NOMO-1 treated with DMSO at 0.1 percent for 48 hours (cell line): Measurements from ENCODE around the gene SELP.

ENCODE experiments used
- DNase-seq: peaks from one replicate; lab custom pipeline; 2025; ENCODE audit not compliant: unreplicated experiment; lab: John Stamatoyannopoulos, UW

SELP gene

DNA sequence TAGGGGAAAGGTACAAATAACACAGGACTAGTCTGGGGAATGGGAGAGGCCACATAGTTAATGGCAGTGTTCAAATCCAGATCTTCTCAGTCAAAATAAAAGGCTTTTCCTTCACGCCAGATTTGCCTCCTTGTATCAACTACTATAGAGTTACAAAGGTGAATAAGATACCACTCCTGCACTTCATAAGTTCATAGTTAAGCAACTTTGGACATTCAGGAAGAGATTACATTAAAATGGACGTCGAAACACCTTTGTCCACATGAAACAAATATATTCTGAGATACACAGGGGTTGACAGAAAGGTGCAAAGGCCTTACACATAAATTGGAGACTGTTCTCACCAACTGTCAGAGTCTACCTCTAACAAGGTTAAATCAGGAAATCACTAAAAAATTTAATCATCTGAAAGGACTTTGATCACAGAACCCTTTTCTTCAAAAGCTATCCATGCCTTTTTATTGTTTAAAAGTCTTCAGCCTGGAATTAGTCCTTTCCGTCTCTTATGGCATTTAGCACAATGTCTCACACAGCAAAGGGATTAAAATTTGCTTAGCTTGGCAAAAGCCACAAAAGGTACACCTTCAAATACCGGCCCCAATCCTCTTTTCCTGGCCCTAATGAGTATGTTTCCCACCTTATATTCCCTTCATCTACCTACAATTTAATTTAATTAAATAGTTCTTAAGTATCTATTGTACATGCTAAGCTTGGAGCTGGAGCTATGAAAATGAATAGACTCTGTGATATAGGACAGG lies 51.8 kb downstream of the SELP start:
- no peak for DNase-seq

DNA sequence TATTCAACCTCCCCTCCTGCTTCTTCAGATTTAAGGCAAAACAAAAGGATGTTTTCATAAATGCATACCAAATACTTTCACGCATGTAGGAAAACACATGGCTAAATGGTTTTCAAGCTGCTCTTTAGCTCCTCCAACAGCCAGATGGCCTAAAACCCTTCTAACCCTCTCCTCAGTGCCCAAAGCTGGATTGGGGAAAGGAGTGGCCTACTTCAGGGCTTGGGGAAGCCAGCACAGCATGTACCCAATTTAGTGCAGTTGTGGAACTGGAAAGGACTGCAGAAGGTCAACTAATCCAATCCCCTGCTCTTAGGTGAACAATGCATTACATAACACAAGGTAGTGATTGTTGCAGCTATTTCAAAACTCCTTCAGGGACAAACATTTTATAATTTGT lies 53.0 kb downstream of the SELP start:
- no peak for DNase-seq

DNA sequence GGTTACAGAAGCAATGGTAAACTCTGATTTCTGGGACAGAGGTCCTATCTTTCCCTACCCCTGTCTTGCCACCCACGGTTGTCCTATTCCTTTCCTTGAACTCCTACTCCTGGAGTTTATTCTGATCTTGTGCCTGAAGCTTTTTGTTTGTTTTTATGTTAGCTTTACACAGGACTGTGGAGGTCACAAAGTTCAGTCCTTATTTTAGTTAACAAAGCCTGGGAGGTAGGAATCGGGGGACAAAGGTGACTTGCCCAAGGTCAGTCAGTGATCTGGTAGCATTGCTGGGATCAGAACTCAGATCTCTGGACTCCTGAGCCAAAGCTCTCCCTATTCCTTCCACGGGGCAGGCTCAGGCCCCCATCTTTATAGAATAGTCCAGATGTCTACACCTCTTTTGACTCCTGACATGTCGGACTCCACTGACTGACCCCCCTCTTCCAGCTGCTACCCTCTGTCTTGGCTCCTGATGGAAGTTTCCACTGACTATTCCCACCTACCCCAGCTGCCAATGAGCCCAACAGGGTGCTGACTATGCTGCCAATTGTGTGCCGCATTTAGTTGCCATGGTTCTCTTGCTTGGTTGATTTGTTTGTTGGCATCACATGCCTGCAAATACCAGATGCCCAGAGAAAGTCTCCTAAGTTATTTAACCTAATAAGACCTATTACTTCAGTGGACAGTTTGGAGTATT lies 53.5 kb downstream of the SELP start:
- no peak for DNase-seq

DNA sequence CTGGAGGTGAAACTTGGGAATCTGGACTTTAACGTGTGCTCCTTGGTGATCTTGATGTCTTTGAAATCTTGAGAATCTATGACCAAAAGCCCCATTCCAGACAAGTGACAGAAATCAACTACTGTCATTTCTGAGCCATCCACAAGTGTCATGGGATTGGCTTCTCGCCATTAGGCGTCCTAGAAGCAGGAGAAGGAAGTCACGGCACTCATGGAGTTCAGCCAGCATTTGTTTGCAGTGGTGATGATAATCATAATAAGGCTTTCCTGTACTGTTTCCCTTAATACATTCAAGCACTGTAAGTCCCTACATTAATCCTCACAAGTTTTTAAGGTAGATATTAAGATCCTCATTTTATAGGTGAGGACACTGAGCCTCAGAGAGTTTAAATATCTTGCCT lies 55.6 kb downstream of the SELP start:
- DNase-seq, result no peak

DNA sequence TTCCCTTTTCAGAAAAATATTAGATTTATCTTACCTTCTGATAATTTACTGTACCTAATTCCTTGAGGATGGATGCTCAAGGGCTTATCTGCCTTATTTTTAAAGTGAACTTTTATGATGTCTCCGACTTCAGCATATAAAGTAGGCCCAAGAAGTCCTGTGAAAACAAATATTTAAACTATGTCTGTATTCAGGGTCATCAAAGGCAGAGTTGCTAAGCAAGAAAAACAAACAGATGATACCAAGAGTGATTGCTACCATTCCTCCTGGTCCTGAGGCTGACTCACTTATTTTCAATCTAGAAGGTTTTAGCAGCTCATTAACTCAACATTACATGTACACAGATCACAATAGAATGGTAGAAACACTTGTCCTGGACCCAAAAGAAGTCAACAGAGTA lies 57.7 kb downstream of the SELP start:
- DNase-seq, result no peak

DNA sequence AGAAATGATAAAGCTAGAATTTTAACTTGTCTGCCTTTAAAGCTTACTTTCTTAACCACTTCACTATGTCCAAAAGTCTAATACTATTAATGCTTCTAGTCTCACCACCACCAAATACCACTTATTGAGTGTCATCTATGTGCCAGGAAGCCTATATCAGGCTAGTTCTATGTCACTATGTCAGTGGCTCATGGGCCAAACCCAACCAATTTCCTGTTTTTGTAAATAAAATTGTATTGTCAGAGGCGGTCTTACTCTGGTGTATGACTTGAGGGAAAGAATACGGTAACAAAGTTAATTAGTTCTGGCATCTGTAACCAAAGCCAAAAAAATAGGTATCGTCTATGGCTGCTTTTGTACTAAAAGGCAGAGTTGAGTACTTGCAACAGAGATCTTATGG lies 58.5 kb downstream of the SELP start:
- no peak for DNase-seq

DNA sequence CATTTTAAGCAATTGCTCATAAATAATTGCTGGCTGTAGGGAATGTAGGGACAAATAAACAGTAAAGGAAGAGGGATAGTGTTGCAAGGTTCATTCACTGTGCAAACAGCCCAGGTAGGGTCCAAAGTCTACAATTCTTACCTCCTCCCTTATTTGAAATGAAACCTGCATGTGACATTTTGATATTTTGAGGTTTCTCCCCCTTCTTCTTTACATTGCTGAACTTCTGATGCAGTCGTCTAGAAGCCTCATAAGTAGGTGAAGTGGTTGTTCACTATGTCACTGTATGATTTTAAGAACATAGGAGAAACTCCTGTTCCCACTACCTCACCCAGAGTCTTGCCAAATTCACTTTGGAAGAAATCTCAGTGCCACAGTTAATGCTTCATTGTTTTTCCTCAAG lies 59.8 kb downstream of the SELP start:
- no peak for DNase-seq

DNA sequence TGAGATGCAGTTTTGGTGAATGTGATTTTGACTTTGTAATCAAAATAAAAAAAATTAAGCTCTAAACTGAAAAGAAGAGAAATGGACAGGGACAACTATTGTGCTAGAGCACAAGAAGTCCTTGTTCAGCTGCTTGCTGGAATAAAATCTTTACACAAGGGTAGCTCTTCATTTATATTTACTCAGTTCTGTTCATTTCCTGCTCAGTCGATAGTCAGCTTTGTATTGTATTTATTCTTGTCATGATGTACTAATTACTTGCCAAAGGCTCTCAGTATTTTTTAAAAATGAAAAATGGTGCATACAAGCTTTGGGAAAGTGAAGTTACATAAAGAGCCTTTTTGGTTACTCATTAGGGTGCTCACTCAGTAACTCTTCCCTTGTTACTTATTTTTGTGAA lies 61.4 kb downstream of the SELP start:
- no peak for DNase-seq

DNA sequence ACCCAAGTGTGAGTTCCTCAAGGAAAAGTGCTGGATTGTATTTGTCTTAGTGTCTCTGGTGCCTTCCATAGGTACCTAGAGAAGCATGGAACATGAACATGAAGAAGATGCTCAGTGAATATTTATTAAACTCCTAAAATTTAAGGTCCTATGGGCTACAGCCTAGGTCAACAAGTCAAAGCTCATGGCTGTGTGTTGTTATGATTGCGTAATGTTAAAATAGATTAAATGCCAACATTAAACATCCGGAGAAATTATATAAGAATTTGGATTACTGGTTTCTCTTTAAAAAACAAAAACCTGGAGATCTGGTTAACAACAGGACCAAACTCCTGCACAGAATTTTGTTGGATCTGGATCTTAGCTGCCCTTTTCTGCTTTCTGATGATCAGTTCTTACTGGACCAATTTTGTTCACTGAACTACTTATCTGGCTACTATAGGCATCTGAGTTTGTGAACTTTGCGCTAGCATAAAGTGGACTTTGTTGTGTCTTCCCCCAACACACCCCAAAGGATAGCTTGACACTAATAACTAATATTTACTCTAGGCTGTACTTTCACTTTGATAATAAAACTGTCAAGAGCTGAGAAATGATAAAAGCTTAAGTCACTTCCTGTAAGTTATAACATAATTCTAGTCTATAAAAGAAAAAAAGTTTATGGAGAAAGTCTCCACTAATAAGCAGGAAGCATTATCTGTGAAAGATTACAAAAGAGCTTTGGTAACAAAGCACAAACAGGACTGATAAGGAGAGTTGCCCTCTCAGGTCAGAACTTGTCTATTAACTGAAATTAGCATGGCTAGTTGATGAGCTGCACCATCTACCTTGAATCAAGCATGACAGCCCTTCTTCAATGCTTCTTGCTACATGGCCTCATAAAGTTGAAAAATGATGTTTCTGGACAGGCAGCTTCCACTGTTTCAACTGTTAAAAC lies 64.3 kb downstream of the SELP start:
- peak; percentile 27 for DNase-seq

DNA sequence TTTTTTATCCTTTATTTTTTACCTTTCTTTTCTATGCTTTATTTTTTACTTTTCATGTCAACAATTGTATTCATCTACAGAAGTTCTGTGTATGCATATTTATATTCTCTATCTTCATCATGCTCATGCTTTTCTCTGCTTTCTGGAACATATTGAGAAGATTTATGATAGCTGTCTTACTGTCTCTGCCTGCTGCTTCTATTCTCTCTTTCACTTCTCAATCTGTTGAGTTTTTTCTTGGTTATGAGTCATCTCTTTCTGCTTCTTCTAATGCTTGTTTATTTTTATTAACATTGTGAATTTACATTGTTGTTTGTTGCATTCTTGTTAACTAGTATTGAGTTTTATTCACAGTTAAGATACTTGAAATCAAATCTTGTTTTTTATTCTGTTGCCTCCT lies 66.3 kb downstream of the SELP start:
- DNase-seq, result peak; percentile 64

DNA sequence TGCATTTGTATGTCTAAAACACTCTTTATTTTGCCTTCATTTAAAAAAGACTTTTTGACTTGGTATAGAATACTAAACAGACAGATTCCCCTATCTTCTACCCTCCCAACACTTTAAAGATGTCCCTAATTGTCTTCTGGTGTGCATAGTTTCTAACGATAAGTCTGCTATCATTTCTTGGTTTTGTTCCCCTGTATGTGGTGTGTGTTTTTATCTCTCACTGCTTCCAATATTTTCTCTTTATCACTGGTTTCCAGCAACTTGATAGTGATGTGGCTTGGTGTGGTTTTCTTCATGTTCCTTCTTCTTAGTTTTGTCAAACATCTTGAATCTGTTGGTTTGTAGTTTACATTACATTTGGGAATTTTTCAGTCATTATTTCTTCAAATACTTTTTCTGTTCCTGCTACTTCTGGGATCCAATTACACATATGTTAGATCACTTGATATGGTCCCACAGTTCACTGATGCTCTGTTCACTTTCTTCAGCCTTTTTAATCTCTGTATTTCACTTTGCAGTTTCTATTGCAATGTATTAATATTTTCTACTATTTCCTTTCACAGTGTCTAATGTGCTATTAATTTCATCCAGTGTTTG lies 66.8 kb downstream of the SELP start:
- no peak for DNase-seq

DNA sequence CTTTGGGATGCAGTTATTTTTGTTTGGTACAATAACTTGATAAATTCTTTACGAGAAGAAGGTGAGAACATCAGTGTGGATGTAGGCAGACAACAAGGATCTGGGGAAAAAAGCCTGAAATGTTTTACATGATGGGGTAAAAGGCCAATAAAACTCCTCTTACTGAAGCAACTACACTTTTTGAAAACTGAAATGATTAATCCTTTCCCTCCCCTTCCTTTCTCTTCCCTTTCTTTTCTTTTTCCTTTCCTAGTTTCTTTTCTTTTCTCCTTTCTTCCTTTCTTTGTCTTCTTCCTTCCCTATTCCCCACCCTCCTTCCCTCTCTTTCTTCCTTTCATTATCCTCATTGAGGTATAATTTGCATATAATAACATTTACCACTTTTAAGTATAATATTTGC lies 68.2 kb downstream of the SELP start:
- no peak for DNase-seq

DNA sequence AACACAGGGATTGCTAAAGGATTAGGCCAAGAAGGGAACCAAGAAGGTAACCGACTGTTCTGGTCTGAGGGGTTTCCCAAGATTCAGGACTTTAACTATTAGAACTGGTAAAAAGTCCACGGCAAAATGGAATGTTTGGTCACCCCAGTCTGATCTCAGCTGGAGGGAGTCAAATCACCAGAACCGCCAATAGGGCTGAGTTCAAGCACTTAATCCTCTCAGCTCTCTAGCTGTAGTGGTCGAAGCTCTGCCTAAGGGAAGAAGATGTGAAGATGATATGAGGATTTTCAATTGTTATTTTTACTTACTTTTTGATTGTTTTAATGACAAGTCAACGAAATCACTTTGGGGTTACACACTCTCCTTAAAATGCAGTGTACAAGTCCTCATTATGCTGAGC lies 72.8 kb downstream of the SELP start:
- no peak for DNase-seq

DNA sequence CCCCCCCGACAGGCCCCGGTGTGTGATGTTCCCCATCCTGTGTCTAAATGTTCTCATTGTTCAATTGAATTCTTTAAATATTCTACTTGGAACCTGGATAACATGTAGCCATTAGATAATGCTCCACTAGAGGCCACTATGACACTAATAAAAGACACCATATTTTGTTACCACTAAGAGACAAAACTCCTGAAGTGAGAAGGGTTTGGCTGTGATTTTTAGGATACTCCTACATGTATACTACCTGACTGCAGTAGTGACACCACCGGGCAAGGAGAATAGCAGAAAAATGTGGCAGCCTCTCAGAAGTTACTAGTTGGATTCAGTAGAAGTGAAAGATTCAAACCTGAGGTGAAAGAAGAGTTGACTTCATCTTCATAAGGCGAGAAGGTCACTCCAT lies 79.6 kb downstream of the SELP start:
- peak; percentile 40 for DNase-seq

DNA sequence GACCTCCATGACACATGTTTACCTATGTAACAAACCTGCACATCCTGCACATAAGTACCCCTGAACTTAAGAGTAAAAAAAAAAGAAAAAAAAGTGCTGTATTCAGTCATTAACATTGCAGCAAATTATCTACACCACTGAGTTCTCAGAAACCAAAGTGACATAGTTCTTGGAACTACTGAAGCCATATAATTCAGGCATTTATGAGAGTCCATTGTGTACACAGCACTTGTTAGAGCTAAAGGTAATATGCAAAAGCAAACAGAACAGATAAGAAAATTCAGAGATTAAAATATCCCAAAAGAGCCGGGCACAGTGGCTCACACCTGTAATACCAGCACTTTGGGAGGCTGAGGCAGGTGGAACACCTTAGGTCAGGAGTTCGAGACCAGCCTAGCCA lies 81.6 kb downstream of the SELP start:
- no peak for DNase-seq

DNA sequence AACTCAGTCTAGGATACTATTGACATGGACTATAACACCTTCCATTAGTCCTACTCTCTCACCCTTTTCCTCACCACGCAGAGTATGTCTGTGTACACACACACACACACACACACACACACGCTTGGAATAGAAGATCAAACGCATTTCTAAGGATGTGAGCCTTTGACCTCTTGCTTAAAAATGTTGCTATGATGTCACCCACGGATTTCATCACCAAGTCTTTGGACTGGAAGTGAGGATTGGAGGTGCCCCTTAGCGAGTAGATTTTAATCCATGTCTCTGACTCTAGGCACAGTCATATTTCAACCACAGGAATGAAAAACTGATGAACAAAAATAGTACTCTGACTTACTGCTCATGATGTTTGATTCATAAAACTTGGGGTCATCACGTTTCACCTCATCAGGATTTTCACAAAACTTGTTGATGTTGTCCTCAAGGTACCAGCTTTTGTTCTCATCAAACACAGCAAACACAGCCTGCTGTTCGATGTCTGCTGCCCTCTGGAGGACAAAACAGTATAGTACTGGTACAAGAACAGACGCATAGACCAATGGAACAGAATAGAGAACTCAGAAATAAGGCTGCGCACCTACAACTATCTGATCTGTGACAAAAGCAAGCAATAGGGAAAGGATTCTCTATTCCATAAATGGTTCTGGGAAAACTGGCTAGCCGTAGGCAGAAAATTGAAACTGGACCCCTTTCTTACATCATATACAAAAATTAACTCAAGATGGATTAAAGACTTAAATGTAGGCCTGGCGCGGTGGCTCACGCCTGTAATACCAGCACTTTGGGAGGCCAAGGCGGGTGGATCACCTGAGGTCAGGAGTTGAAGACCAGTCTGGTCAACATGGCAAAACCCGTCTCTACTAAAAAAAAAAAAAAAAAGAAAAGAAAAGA lies 83.6 kb downstream of the SELP start:
- DNase-seq, result peak; percentile 45

DNA sequence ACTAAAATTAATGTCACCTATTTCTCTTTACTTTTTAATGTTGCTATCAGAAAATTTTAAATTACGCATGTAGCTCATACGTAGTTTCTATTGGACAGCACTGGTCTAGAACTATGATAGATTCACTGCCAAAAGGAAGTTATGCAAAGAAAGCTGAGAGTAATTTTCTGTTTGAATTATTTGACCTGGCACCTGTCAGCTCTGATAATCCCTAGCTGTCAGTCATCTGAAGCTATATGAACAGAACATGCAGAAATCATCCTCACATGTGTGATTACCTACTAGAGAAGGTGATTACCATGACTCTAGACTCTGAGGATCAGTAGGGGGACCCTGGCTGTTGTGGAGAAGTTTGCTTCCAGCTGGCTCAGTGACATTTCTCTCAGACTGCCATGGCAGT lies 84.5 kb downstream of the SELP start:
- DNase-seq, result no peak

DNA sequence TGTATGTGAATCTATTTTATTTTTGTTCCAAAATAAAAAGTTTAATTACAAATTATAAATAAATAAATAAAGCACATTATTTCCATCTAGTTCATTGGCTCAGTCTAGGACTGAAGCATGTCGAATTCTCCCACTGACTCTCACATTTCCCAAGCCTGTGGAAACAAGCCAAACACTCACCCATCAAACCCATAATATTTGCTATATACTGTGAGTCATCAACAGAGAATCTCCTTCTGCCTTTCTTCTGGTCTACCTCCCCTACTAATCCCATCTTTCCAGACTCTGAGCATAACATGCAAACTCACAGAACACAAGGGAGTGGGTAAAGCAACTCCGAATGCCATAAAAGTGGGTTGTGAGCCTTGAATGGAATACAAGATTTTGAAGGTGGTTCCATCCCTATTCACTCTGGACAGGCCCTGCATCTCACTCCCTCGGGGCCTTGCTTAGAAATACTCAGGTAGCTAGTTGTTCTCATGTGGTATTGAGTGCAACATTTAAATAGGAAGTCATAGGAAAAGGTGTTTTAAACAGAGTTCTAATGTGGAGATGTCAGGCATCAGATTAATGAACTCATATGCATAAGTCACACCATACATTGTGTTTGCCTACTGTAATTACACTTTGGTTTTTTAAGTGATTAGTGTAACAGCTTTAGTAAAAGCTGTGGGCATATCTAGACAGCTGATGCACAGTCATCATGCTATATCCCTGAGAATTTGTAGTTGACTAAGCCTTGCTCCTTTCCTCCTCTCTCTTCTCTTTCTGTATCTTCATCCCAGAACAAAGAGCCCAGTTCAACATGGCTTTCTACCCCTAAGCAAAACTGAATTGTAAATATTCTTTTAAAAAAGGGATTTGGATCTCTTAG lies 90.7 kb downstream of the SELP start:
- no peak for DNase-seq
